Esophagus muscularis mucosa (tissue), 3 donors: ENCODE results near the gene CACNG8.

Experiments
- EP300 ChIP-seq: sonication (generic); formaldehyde crosslinking; IDR thresholded peaks from one replicate; pipeline ENCODE4 v1.6.1; 2017; ENCODE audit warnings: antibody characterized with exemption
- TF ChIP-seq, protein P1 (sequence below), 3 experiments: fragments of 200-600 bp in 2 of 3; fragments of 450-650 bp in 1 of 3; sonication (generic) in 2 of 3; IDR thresholded peaks; one replicate each; pipeline ENCODE4 v1.5.1; 2017 to 2019; ENCODE audit warnings: antibody characterized with exemption in 3 of 3, mild to moderate bottlenecking in 2 of 3, moderate library complexity in 1 of 3

DNA sequence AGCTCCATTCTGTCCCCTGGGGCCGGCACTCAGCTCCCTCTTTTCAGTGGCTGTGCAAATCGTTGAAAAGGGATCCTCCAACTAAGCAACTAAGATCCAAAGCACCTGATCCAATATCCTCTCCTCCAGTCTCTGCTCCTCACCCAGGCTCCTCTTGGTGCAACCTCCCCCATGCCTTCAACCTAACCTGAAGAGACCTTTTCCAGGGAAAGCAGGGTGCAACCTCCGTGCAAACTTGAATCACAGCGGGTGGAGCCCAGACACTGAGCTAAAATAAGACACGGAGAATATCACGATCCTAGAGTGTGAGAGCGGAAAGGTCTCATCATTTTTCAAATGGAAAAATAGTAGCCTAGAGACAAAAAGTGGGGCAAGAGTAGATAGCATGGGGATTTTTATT is 45.4 kb upstream of the CACNG8 start:
- TF ChIP-seq, protein P1, sequence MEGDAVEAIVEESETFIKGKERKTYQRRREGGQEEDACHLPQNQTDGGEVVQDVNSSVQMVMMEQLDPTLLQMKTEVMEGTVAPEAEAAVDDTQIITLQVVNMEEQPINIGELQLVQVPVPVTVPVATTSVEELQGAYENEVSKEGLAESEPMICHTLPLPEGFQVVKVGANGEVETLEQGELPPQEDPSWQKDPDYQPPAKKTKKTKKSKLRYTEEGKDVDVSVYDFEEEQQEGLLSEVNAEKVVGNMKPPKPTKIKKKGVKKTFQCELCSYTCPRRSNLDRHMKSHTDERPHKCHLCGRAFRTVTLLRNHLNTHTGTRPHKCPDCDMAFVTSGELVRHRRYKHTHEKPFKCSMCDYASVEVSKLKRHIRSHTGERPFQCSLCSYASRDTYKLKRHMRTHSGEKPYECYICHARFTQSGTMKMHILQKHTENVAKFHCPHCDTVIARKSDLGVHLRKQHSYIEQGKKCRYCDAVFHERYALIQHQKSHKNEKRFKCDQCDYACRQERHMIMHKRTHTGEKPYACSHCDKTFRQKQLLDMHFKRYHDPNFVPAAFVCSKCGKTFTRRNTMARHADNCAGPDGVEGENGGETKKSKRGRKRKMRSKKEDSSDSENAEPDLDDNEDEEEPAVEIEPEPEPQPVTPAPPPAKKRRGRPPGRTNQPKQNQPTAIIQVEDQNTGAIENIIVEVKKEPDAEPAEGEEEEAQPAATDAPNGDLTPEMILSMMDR (IDR thresholded peaks at IDR 0.05): no peak
- TF ChIP-seq EP300: no peak
